ENCODE data around the gene DPF1.

DNA sequence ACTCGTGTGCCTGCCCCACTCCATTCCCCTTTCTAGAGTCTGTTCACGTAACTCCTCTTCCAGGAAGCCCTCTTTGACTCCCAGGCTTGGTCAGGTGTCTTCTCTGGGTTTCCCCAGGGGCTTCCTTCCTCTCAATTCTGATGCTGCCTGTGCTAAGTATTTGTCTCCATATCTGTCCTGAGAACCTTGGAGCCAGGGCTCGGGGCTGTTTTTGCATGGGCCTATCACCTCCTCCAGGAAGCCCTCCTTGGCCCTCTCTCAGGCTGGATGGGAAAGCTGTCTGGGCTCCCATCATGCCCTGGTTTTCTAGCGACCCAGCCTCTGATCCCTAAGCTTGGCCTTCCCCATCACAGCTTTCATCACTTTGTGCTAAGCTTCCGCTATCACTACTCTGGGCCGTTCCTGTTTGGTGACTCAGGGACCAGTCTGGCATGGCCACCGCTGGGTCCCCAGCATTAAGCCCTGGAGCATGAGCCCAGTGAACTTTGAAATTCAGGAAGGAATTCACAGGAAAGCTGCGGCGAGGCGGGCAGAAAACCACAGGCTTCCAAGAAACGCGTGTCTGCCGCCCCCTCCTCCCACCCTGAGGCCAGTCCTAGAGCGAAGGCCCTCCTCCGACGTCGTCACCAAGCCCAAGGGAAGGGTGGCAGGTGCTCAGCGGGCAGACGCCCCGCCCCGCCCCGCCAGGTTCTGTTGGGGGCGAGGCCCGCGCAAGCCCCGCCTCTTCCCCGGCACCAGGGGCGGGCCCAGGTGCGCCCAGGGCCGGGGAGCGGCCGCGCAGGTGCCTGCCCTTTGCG, 39.9 kb upstream of the DPF1 start:
- TF ChIP-seq POLR2A (IDR thresholded peaks at IDR 0.05), result no peak
- TF ChIP-seq, protein P1, sequence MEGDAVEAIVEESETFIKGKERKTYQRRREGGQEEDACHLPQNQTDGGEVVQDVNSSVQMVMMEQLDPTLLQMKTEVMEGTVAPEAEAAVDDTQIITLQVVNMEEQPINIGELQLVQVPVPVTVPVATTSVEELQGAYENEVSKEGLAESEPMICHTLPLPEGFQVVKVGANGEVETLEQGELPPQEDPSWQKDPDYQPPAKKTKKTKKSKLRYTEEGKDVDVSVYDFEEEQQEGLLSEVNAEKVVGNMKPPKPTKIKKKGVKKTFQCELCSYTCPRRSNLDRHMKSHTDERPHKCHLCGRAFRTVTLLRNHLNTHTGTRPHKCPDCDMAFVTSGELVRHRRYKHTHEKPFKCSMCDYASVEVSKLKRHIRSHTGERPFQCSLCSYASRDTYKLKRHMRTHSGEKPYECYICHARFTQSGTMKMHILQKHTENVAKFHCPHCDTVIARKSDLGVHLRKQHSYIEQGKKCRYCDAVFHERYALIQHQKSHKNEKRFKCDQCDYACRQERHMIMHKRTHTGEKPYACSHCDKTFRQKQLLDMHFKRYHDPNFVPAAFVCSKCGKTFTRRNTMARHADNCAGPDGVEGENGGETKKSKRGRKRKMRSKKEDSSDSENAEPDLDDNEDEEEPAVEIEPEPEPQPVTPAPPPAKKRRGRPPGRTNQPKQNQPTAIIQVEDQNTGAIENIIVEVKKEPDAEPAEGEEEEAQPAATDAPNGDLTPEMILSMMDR (IDR thresholded peaks at IDR 0.05), result no peak
- no peak for TF ChIP-seq EP300 (IDR thresholded peaks at IDR 0.05)

Data from ovary (tissue), 3 donors.